Breast epithelium (tissue), 3 donors: ENCODE results near the gene GALNT8.

Experiments
- POLR2A ChIP-seq: fragments of 450-650 bp; IDR thresholded peaks from one replicate; pipeline ENCODE4 v1.6.1; 2016; ENCODE audit warnings: antibody characterized with exemption, mild to moderate bottlenecking, moderate library complexity
- TF ChIP-seq, protein P1 (sequence below), 3 donors: fragments of 450-650 bp; IDR thresholded peaks; one replicate each; pipeline ENCODE4 v1.5.1; 2016 to 2017; ENCODE audit warnings: antibody characterized with exemption in 3 of 3, mild to moderate bottlenecking in 3 of 3, moderate library complexity in 3 of 3

DNA sequence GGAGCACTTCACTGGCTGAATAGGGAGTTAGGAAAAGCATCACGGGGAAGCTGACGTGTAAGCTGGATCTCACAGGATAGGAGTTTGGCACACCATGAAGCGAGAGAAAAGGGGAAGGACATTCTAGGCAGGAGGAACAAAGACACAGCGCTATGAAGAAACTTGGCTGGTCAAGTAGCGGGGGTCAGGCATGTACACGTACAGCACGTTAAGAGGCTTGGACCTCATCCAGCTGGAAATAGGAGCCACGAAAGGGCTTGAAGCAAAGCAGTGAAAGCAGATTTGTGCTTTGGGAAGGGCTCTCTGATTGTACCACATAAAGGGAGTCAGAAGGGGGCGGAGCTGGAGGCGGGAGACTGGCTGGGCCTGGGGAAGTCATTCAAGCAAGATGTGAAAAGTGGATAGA, 19.6 kb upstream of the GALNT8 start:
- TF ChIP-seq, protein P1, sequence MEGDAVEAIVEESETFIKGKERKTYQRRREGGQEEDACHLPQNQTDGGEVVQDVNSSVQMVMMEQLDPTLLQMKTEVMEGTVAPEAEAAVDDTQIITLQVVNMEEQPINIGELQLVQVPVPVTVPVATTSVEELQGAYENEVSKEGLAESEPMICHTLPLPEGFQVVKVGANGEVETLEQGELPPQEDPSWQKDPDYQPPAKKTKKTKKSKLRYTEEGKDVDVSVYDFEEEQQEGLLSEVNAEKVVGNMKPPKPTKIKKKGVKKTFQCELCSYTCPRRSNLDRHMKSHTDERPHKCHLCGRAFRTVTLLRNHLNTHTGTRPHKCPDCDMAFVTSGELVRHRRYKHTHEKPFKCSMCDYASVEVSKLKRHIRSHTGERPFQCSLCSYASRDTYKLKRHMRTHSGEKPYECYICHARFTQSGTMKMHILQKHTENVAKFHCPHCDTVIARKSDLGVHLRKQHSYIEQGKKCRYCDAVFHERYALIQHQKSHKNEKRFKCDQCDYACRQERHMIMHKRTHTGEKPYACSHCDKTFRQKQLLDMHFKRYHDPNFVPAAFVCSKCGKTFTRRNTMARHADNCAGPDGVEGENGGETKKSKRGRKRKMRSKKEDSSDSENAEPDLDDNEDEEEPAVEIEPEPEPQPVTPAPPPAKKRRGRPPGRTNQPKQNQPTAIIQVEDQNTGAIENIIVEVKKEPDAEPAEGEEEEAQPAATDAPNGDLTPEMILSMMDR (IDR thresholded peaks at IDR 0.05): no peak
- no peak for TF ChIP-seq POLR2A
